GM19240 (cell line): ENCODE measurements around the gene GDI2.

Source experiments
- DNase-seq: peaks from one replicate; pipeline ENCODE4 v3.0.0; 2011; ENCODE audit warnings: low spot score; ENCODE audit not compliant: insufficient read length

GDI2 gene

DNA sequence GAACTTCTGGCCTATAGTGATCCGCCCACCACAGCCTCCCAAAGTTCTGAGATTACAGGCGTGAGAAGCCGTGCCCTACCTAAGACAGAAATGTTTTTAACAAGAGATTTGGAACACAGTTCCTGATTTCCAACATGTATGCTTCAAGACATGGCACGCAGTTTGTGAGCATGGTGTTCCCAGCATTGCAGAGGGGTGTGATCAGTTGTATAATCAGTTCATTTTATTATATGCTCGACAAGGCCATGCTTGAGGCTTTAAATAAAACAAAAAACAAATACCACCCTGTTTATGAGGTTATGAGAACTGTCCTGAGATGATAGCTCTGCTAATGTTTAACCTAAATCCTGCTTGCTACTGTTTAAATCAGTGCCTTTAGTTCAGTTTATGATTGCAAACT is 68.4 kb downstream of the GDI2 start:
- DNase-seq: no peak

DNA sequence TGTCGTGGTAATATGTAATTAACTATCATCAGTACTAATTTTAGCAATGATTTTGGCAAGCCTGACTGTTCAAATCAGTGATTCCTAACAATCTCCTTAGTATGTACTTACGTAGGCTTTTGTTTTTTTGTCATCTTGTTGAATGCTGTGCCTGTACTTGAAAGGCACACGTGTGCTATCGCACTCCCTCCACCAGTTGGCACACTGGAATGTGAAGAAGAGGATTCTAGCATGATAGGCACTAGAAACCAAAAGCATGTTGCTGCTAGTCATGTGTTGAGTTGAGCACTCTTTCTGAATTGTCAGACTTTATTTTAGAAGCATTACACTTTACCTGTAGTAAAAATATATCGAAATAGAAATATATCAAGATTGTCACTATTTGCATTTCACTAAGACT is 69.5 kb downstream of the GDI2 start:
- DNase-seq: no peak

GRCh38 chr10:5742116-5742515 is 71.1 kb downstream of the GDI2 start:
- DNase-seq: no peak

- DNase-seq: no peak
These were observed 72.0 kb downstream of the GDI2 start for GRCh38 chr10:5741276-5741675.

- no peak for DNase-seq
These were observed 74.8 kb downstream of the GDI2 start for GRCh38 chr10:5738427-5738826.

- no peak for DNase-seq
These were observed 75.9 kb downstream of the GDI2 start for GRCh38 chr10:5737352-5737751.

- DNase-seq: no peak
These were observed 76.6 kb downstream of the GDI2 start for GRCh38 chr10:5736591-5736990.

- DNase-seq: no peak
These were observed 78.1 kb downstream of the GDI2 start for GRCh38 chr10:5735119-5735518.

DNA sequence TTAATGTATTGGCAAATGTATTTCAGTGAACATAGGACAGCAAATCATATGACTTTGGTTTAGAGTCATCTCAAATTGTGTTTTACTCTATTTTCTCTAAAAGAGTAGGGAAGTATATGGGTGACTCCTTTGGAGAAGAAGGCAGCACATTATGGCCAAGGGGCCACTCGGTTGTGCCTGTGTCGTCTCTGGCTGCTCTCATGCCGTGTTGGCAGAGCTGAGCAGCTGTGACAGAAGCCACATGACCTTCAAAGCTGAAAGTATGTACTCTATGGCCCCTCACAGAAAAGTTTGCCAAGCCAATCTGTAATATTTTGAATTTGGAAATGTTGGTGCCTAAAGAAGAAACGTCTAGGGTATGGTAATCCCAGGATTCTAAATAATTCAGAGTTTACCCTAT is 81.1 kb downstream of the GDI2 start:
- DNase-seq: no peak

- DNase-seq: no peak
These were observed 81.7 kb downstream of the GDI2 start for GRCh38 chr10:5731559-5731958.

DNA sequence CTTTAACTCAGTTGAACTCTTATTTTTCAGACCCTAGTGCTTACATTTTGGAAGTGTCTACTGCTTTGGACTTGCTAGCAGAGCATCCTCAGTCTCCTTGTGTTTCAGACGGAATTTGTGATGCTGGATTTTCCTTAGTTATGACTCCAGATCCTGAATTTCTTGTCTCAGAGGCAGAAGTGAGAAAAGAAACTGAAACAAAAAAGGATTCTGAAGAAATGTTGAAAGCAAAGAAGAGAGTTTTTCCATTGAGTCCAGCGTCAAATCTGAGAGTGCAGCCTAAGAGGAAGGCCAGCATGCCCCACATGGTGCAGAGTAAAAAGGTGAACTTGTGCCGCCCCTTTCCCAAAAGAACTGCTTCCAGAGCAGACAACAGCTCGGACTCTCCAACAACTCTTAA is 82.5 kb downstream of the GDI2 start:
- no peak for DNase-seq

DNA sequence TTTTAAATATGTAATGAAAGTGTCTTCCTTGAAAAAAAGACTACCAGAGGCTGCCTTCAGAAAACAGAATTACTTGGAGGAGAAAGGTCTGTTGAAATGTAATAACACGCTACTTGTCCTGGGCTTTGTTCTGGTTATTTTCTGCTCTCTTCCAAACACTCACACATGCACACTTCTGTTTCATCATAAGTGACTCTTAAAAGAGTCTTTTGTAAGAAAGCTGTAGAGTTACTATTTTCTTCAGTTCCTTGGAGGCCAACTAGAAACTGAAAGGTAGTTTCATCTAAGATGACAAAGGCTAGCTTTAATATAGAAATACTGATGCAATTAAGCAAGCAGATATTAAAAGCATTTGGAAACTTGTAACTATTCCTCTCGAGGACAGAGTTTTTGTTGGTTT is 89.5 kb downstream of the GDI2 start:
- DNase-seq: no peak

DNA sequence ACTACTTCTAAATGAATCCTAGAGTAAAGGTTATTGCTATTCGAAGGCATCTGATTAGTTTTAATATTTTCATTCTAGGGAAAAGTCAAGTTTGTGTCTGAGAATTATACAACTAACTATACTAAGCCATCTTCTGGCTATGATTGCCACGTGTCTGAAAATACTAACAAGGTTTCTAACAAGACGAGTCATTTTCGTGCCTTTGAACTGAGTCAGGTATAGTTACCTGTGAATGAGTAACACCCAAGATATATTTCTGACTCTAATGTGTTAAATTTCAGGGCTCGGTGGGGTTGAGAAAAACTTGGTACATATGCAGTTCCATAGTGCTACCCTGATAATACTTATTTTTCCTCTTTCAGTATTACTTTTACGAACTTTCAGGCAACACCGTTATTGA is 93.1 kb downstream of the GDI2 start:
- DNase-seq: no peak

GRCh38 chr10:5719546-5719945 is 93.7 kb downstream of the GDI2 start:
- no peak for DNase-seq
